Subcutaneous abdominal adipose tissue (tissue), 5 donors: ENCODE data around the gene ABCA13.

Source experiments
- H3K27ac ChIP-seq: one replicate; pipeline ENCODE4 v1.7.0; 2013; ENCODE audit warnings: low read depth, mild to moderate bottlenecking, inconsistent platforms, low read length, moderate library complexity
- H3K27me3 ChIP-seq, 5 donors: one replicate each; pipeline ENCODE4 v1.7.0; 2013; ENCODE audit warnings: low read length in 5 of 5, inconsistent platforms in 1 of 5; ENCODE audit not compliant: control insufficient read depth in 5 of 5, insufficient read depth in 4 of 5
- H3K36me3 ChIP-seq, 5 donors: one replicate each; pipeline ENCODE4 v1.7.0; 2013; ENCODE audit warnings: low read length in 5 of 5; ENCODE audit not compliant: control insufficient read depth in 5 of 5, insufficient read depth in 5 of 5
- H3K4me1 ChIP-seq, 5 donors: one replicate each; pipeline ENCODE4 v1.7.0; 2013; ENCODE audit warnings: low read length in 5 of 5, mild to moderate bottlenecking in 3 of 5, moderate library complexity in 1 of 5; ENCODE audit not compliant: control insufficient read depth in 5 of 5, insufficient read depth in 5 of 5
- H3K4me3 ChIP-seq, 5 donors: one replicate each; pipeline ENCODE4 v1.7.0; 2013; ENCODE audit warnings: low read length in 5 of 5, low read depth in 1 of 5
- H3K9ac ChIP-seq, 5 donors: one replicate each; pipeline ENCODE4 v1.7.0; 2013; ENCODE audit warnings: low read length in 5 of 5, mild to moderate bottlenecking in 4 of 5, moderate library complexity in 3 of 5
- H3K9me3 ChIP-seq, 5 donors: one replicate each; pipeline ENCODE4 v1.7.0; 2013; ENCODE audit warnings: low read length in 5 of 5; ENCODE audit not compliant: control insufficient read depth in 5 of 5
- donor health status: healthy.
- donor health status: healthy.
- donor health status: healthy.
- donor health status: healthy.
- donor health status: healthy.

Gene ABCA13

GRCh38 chr7:48289656-48290055 is 118.4 kb downstream of the ABCA13 start:
- Histone ChIP-seq H3K27ac (no peak overlapping the region), H3K9ac (no peak overlapping the region), H3K9me3 (no peaks in the 10 kb centered on the region), H3K4me3 (no peak overlapping the region), H3K36me3 (no peaks in the 10 kb centered on the region), H3K27me3 (no peaks in the 10 kb centered on the region), H3K4me1 (no peaks in the 10 kb centered on the region)

GRCh38 chr7:48292949-48293348 is 121.7 kb downstream of the ABCA13 start:
- H3K4me3 ChIP-seq = no peak overlapping the region
- H3K36me3 ChIP-seq = no peaks in the 10 kb centered on the region
- H3K27me3 ChIP-seq = no peaks in the 10 kb centered on the region
- no peak overlapping the region for H3K9ac ChIP-seq
- H3K27ac ChIP-seq = no peak overlapping the region
- H3K9me3 ChIP-seq = no peaks in the 10 kb centered on the region
- no peaks in the 10 kb centered on the region for H3K4me1 ChIP-seq

- Histone ChIP-seq H3K9me3 (no peaks in the 10 kb centered on the region), H3K9ac (no peak overlapping the region), H3K4me3 (no peak overlapping the region), H3K36me3 (no peaks in the 10 kb centered on the region), H3K27ac (no peak overlapping the region), H3K27me3 (no peaks in the 10 kb centered on the region), H3K4me1 (no peaks in the 10 kb centered on the region)
Measured at GRCh38 chr7:48295296-48295971, 124.2 kb downstream of the ABCA13 start.

GRCh38 chr7:48296966-48297365 is 125.7 kb downstream of the ABCA13 start:
- Histone ChIP-seq H3K9ac (no peak overlapping the region), H3K9me3 (no peaks in the 10 kb centered on the region), H3K27ac (no peak overlapping the region), H3K36me3 (no peaks in the 10 kb centered on the region), H3K27me3 (no peaks in the 10 kb centered on the region), H3K4me3 (no peak overlapping the region), H3K4me1 (peaks cover 0 to 7% (median 0%) of the 10 kb centered on the region in 5 donors)

- Histone ChIP-seq H3K27me3 (no peaks in the 10 kb centered on the region), H3K9ac (no peak overlapping the region), H3K36me3 (no peaks in the 10 kb centered on the region), H3K9me3 (no peaks in the 10 kb centered on the region), H3K27ac (no peak overlapping the region), H3K4me1 (peaks cover 0 to 7% (median 0%) of the 10 kb centered on the region in 5 donors), H3K4me3 (no peak overlapping the region)
Measured at GRCh38 chr7:48298779-48299178, 127.5 kb downstream of the ABCA13 start.

- Histone ChIP-seq H3K4me3 (no peak overlapping the region), H3K36me3 (no peaks in the 10 kb centered on the region), H3K27me3 (peaks cover 0 to 1% (median 0%) of the 10 kb centered on the region in 5 donors), H3K4me1 (peaks cover 0 to 7% (median 0%) of the 10 kb centered on the region in 5 donors), H3K9me3 (no peaks in the 10 kb centered on the region), H3K9ac (no peak overlapping the region), H3K27ac (no peak overlapping the region)
Measured at GRCh38 chr7:48299580-48300169, 128.4 kb downstream of the ABCA13 start.

GRCh38 chr7:48300301-48300700 is 129.0 kb downstream of the ABCA13 start:
- Histone ChIP-seq H3K9me3 (no peaks in the 10 kb centered on the region), H3K27ac (no peak overlapping the region), H3K9ac (no peak overlapping the region), H3K4me3 (no peak overlapping the region), H3K36me3 (no peaks in the 10 kb centered on the region), H3K4me1 (peaks cover 0 to 7% (median 0%) of the 10 kb centered on the region in 5 donors), H3K27me3 (peaks cover 0 to 2% (median 0%) of the 10 kb centered on the region in 5 donors)

- peaks cover 0 to 7% (median 0%) of the 10 kb centered on the region in 5 donors for H3K4me1 ChIP-seq
- no peak overlapping the region for H3K9ac ChIP-seq
- no peaks in the 10 kb centered on the region for H3K9me3 ChIP-seq
- H3K36me3 ChIP-seq = no peaks in the 10 kb centered on the region
- no peak overlapping the region for H3K27ac ChIP-seq
- H3K4me3 ChIP-seq = no peak overlapping the region
- peaks cover 0 to 2% (median 0%) of the 10 kb centered on the region in 5 donors for H3K27me3 ChIP-seq
Measured at GRCh38 chr7:48301201-48301600, 129.9 kb downstream of the ABCA13 start.

- Histone ChIP-seq H3K4me3 (no peak overlapping the region), H3K27ac (no peak overlapping the region), H3K36me3 (no peaks in the 10 kb centered on the region), H3K9me3 (no peaks in the 10 kb centered on the region), H3K9ac (no peak overlapping the region), H3K27me3 (peaks cover 0 to 2% (median 0%) of the 10 kb centered on the region in 5 donors), H3K4me1 (peaks cover 0 to 7% (median 0%) of the 10 kb centered on the region in 5 donors)
Measured at GRCh38 chr7:48304641-48305040, 133.4 kb downstream of the ABCA13 start.

- H3K36me3 ChIP-seq = no peaks in the 10 kb centered on the region
- no peak overlapping the region for H3K9ac ChIP-seq
- no peak overlapping the region for H3K27ac ChIP-seq
- H3K4me3 ChIP-seq = no peak overlapping the region
- no peaks in the 10 kb centered on the region for H3K9me3 ChIP-seq
- H3K27me3 ChIP-seq = peaks cover 0 to 2% (median 0%) of the 10 kb centered on the region in 5 donors
- H3K4me1 ChIP-seq = peaks cover 0 to 7% (median 0%) of the 10 kb centered on the region in 5 donors
Measured at GRCh38 chr7:48305661-48306060, 134.4 kb downstream of the ABCA13 start.
